H1 (cell line): ENCODE data around the gene FANCM. TPM values are rescaled to one million over a fixed set of nuclear protein-coding genes. Genes with fewer than 3 reads are reported as not detected.

ENCODE experiments used
- CTCF ChIA-PET: fragments of 300-600 bp; sonication (Branson Sonifier 250); formaldehyde crosslinking; loops from one replicate; lab custom pipeline; 2021; ENCODE audit not compliant: partially characterized antibody; lab: Charles Lee
- POLR2A ChIA-PET: fragments of 300-600 bp; sonication (Branson Sonifier 250); formaldehyde crosslinking; loops from one replicate; lab custom pipeline; 2021; ENCODE audit warnings: inconsistent platforms; ENCODE audit not compliant: partially characterized antibody; lab: Charles Lee
- DNase-seq, 2 experiments: peaks; one replicate each; pipeline versions ENCODE4 v3.0.0 to v3.0.0-alpha.2; 2010 to 2022; ENCODE audit warnings: low spot score in 2 of 2, low read depth in 1 of 2, mixed read lengths in 1 of 2
- FAIRE-seq: peaks from 2 replicates; lab custom pipeline; 2011; peaks lifted over from hg19 to GRCh38; lab: Jason Lieb, UNC
- H2AFZ ChIP-seq: 2 replicates; pipeline ENCODE4 v1.8.1; 2012; ENCODE audit warnings: low read length, inconsistent platforms
- H2AK5ac ChIP-seq: 2 replicates; pipeline ENCODE4 v1.6.1; 2013; ENCODE audit warnings: low read depth, low read length
- H2BK120ac ChIP-seq: replicated peaks from 2 replicates; pipeline ENCODE3; 2013; ENCODE audit warnings: low read depth, low read length, inconsistent platforms
- H2BK12ac ChIP-seq: 2 replicates; pipeline ENCODE4 v1.6.1; 2013; ENCODE audit warnings: low read depth, low read length
- H2BK15ac ChIP-seq: 2 replicates; pipeline ENCODE4 v1.6.1; 2013; ENCODE audit warnings: low read length
- H2BK20ac ChIP-seq: 2 replicates; pipeline ENCODE4 v1.6.1; 2013; ENCODE audit warnings: low read length
- H2BK5ac ChIP-seq: 2 replicates; pipeline ENCODE4 v1.6.1; 2013; ENCODE audit warnings: low read depth, low read length
- H3K14ac ChIP-seq: 2 replicates; pipeline ENCODE4 v1.6.1; 2013; ENCODE audit warnings: inconsistent platforms; ENCODE audit not compliant: insufficient read length
- H3K18ac ChIP-seq: 2 replicates; pipeline ENCODE4 v1.6.1; 2013; ENCODE audit warnings: low read length; ENCODE audit errors: extremely low read depth
- H3K23ac ChIP-seq: 2 replicates; pipeline ENCODE4 v1.6.1; 2013; ENCODE audit warnings: inconsistent platforms; ENCODE audit not compliant: insufficient read length
- H3K23me2 ChIP-seq: 2 replicates; pipeline ENCODE4 v1.6.1; 2013; ENCODE audit warnings: low read depth, low read length
- H3K27ac ChIP-seq: 2 replicates; pipeline ENCODE4 v1.6.1; 2011; ENCODE audit warnings: low read depth, low read length, inconsistent platforms
- H3K27me3 ChIP-seq, 4 experiments: replicated peaks in 1 of 4; 1 replicate in 1 of 4; 2 replicates in 3 of 4; pipeline versions ENCODE4 v1.6.1 to v1.8.1; 2011 to 2013; ENCODE audit warnings: low read length in 3 of 4, mild to moderate bottlenecking in 3 of 4, inconsistent platforms in 2 of 4, mixed read lengths in 2 of 4, moderate library complexity in 1 of 4; ENCODE audit not compliant: control insufficient read depth in 3 of 4, insufficient read depth in 3 of 4; ENCODE audit errors: extremely low read depth in 1 of 4
- H3K36me3 ChIP-seq, 4 experiments: 2 replicates each; pipeline versions ENCODE4 v1.6.1 to v1.8.1; 2011 to 2013; ENCODE audit warnings: mild to moderate bottlenecking in 4 of 4, low read length in 3 of 4, moderate library complexity in 2 of 4, control low read depth in 1 of 4, inconsistent platforms in 1 of 4; ENCODE audit not compliant: insufficient read depth in 4 of 4, control insufficient read depth in 2 of 4
- H3K4ac ChIP-seq: replicated peaks from 2 replicates; pipeline ENCODE3; 2013; ENCODE audit warnings: low read length, low read depth, mixed read lengths, inconsistent platforms; ENCODE audit not compliant: insufficient read length
- H3K4me1 ChIP-seq, 4 experiments: replicated peaks in 1 of 4; 1 replicate in 1 of 4; 2 replicates in 3 of 4; pipeline versions ENCODE4 v1.6.1 to v1.8.1; 2011 to 2013; ENCODE audit warnings: low read length in 3 of 4, inconsistent platforms in 2 of 4, mixed read lengths in 1 of 4; ENCODE audit not compliant: insufficient read depth in 4 of 4, control insufficient read depth in 3 of 4
- H3K4me2 ChIP-seq, 2 experiments: 2 replicates each; pipeline versions ENCODE4 v1.6.1 to v1.8.1; 2011 to 2013; ENCODE audit warnings: low read depth in 2 of 2, low read length in 2 of 2, control low read depth in 1 of 2, inconsistent platforms in 1 of 2, mild to moderate bottlenecking in 1 of 2; ENCODE audit not compliant: insufficient read depth in 1 of 2
- H3K4me3 ChIP-seq, 4 experiments: fragments of 200-600, 300-600 bp in 1 of 4; sonication (generic), shearing (Covaris generic), sonication (Bioruptor Twin) in 1 of 4; 2 replicates each; pipeline versions ENCODE4 v1.5.1 to v1.8.1; 2011 to 2016; ENCODE audit warnings: low read length in 4 of 4, low read depth in 3 of 4, control low read depth in 2 of 4, inconsistent platforms in 2 of 4, mild to moderate bottlenecking in 2 of 4, mixed read lengths in 1 of 4, moderate library complexity in 1 of 4; ENCODE audit not compliant: insufficient read depth in 2 of 4; ENCODE audit errors: extremely low read depth in 1 of 4
- H3K56ac ChIP-seq: replicated peaks from 2 replicates; pipeline ENCODE3; 2013; ENCODE audit warnings: low read depth, mild to moderate bottlenecking, mixed read lengths, low read length, inconsistent platforms; ENCODE audit not compliant: insufficient read length
- H3K79me1 ChIP-seq: 2 replicates; pipeline ENCODE4 v1.6.1; 2013; ENCODE audit warnings: low read depth, low read length, control low read depth
- H3K79me2 ChIP-seq, 2 experiments: 2 replicates each; pipeline versions ENCODE4 v1.6.1 to v1.8.1; 2012 to 2013; ENCODE audit warnings: low read length in 2 of 2, mild to moderate bottlenecking in 2 of 2, inconsistent platforms in 1 of 2; ENCODE audit not compliant: insufficient read depth in 2 of 2, control insufficient read depth in 1 of 2
- H3K9ac ChIP-seq, 4 experiments: replicated peaks in 1 of 4; 1 replicate in 1 of 4; 2 replicates in 3 of 4; pipeline versions ENCODE4 v1.6.1 to v1.8.1; 2011 to 2013; ENCODE audit warnings: low read depth in 3 of 4, low read length in 3 of 4, control low read depth in 2 of 4, mild to moderate bottlenecking in 2 of 4, moderate library complexity in 2 of 4, inconsistent platforms in 1 of 4; ENCODE audit errors: extremely low read depth in 1 of 4
- H3K9me3 ChIP-seq, 2 experiments: 2 replicates each; pipeline versions ENCODE4 v1.6.1 to v1.8.1; 2012 to 2013; ENCODE audit warnings: mild to moderate bottlenecking in 2 of 2, moderate library complexity in 2 of 2, control low read depth in 1 of 2, inconsistent platforms in 1 of 2, low read depth in 1 of 2, low read length in 1 of 2, mixed read lengths in 1 of 2; ENCODE audit not compliant: insufficient read depth in 2 of 2
- H4K20me1 ChIP-seq, 2 experiments: replicated peaks in 1 of 2; 2 replicates each; pipeline versions ENCODE3 to v1.8.1; 2011 to 2013; ENCODE audit warnings: inconsistent platforms in 2 of 2, low read length in 2 of 2, mild to moderate bottlenecking in 1 of 2; ENCODE audit not compliant: insufficient read depth in 2 of 2, control insufficient read depth in 1 of 2
- H4K5ac ChIP-seq: 2 replicates; pipeline ENCODE4 v1.6.1; 2013; ENCODE audit warnings: low read length, low read depth, mixed read lengths, inconsistent platforms; ENCODE audit not compliant: insufficient read length
- H4K8ac ChIP-seq: 2 replicates; pipeline ENCODE4 v1.8.0; 2013; ENCODE audit warnings: mild to moderate bottlenecking, moderate library complexity, low read length, inconsistent platforms; ENCODE audit not compliant: insufficient read depth; ENCODE audit errors: extremely low read depth
- H4K91ac ChIP-seq: replicated peaks from 2 replicates; pipeline ENCODE3; 2013; ENCODE audit warnings: low read length, mixed read lengths, inconsistent platforms; ENCODE audit not compliant: insufficient read length
- CEBPB ChIP-seq: IDR thresholded peaks from 2 replicates; pipeline ENCODE4 v1.6.1; 2012; ENCODE audit warnings: low read depth, low read length
- RBBP5 ChIP-seq: IDR thresholded peaks from 2 replicates; pipeline ENCODE4 v1.7.1; 2012; ENCODE audit warnings: low read depth, mild to moderate bottlenecking, inconsistent platforms, low read length, moderate library complexity, borderline replicate concordance
- TAF1 ChIP-seq: IDR thresholded peaks from 2 replicates; pipeline ENCODE4 v1.6.1; 2011; ENCODE audit warnings: mild to moderate bottlenecking, low read depth, low read length
- TBP ChIP-seq: IDR thresholded peaks from 2 replicates; pipeline ENCODE4 v1.6.1; 2011; ENCODE audit warnings: low read depth, low read length, improper control_type of control experiment
- WGBS, 2 experiments: shearing (Covaris generic) in 1 of 2; methylation state at CpG; one replicate each; pipeline versions ENCODE4 v1.1.6 to v1.1.7; 2013 to 2015; ENCODE audit warnings: low lambda C conversion rate in 2 of 2, mixed read lengths in 2 of 2, inconsistent platforms in 1 of 2, low coverage in 1 of 2, missing lambda C conversion rate in 1 of 2; ENCODE audit not compliant: insufficient replicate concordance in 2 of 2, insufficient coverage in 1 of 2, insufficient read length in 1 of 2; ENCODE audit errors: extremely low coverage in 1 of 2, missing lambda C conversion rate in 1 of 2; 5-methylcytosine and 5-hydroxymethylcytosine counted together
- polyA plus RNA-seq, 7 experiments: library from polyadenylated mRNA; depleted of rRNA in 3 of 7; stranded (reverse) in 5 of 7; unstranded in 2 of 7; fragments of >200 nt in 5 of 7; fragments of 200-250 nt in 2 of 7; gene quantifications; 1 replicate in 5 of 7; 2 replicates in 1 of 7; 4 replicates in 1 of 7; pipeline versions ENCODE4 v1.2.1 to v1.2.3, GENCODE V29; 2011 to 2013; ENCODE audit warnings: missing spikeins in 2 of 7, mixed read lengths in 2 of 7
- total RNA-seq: library from RNA; stranded (reverse); fragmentation: NEBNext Ultra II Directional; extraction: Animal tissue kit (Norgen Biotek cat#: 25700); gene quantifications from 2 replicates; pipeline ENCODE4 v1.2.1, GENCODE V29; 2021

Gene FANCM
- total and polyA plus RNA-seq, 2 of the 8 experiments (the other 6 are each of a cell fraction or from before 2014, with no cell fraction given): 3.2 to 10.5 TPM

- no peak overlapping the region for H4K5ac ChIP-seq
- H2BK5ac ChIP-seq: no peak overlapping the region
- H3K4ac ChIP-seq: no peak overlapping the region
- H3K23me2 ChIP-seq: no peaks in the 10 kb centered on the region
- no peak overlapping the region for H4K91ac ChIP-seq
- WGBS, 2 experiments: 100% methylated on average over 1 of the region's 1 CpG; no CpG with 5 or more reads in 1 of the 2 experiments
- no peak overlapping the region for H2AK5ac ChIP-seq
- no peak overlapping the region for H3K27ac ChIP-seq
- TF ChIP-seq RBBP5 (no peak), CEBPB (no peak), TBP (no peak), TAF1 (no peak)
- ChIA-PET CTCF (interaction anchor here (0.8 to 1.4 kb wide), 3 partner anchors 9 to 42 kb away, joined by 3 to 4 read pairs (median 4); partner anchors contain the start of gene MIS18BP1), POLR2A (interaction anchor here (0.9 to 2.2 kb wide), 5 partner anchors 9 to 19 kb away, joined by 3 to 5 read pairs (median 3); no protein-coding TSS in a partner anchor)
- FAIRE-seq (no peak), DNase-seq (no peak)
- no peak overlapping the region for H4K8ac ChIP-seq
- H3K9me3 ChIP-seq: no peaks in the 10 kb centered on the region
- H3K14ac ChIP-seq: no peak overlapping the region
- H2BK120ac ChIP-seq: no peak overlapping the region
- no peak overlapping the region for H3K56ac ChIP-seq
- no peak overlapping the region for H3K18ac ChIP-seq
- no peak overlapping the region for H2BK12ac ChIP-seq
- peaks cover 2 to 60% (median 34%) of the 10 kb centered on the region in 4 experiments; a peak in 6 of 8 replicates for H3K36me3 ChIP-seq
- H4K20me1 ChIP-seq: no peaks in the 10 kb centered on the region
- H3K4me2 ChIP-seq: no peak overlapping the region
- H3K9ac ChIP-seq: no peak overlapping the region
- H3K23ac ChIP-seq: no peak overlapping the region
- H2AFZ ChIP-seq: no peak overlapping the region
- no peak overlapping the region for H3K4me3 ChIP-seq
- H2BK15ac ChIP-seq: no peak overlapping the region
- no peaks in the 10 kb centered on the region for H3K79me1 ChIP-seq
- no peak overlapping the region for H2BK20ac ChIP-seq
- H3K4me1 ChIP-seq: peaks cover 0 to 7% (median 2%) of the 10 kb centered on the region in 4 experiments; a peak in 4 of 7 replicates
- H3K79me2 ChIP-seq: no peaks in the 10 kb centered on the region
- no peaks in the 10 kb centered on the region for H3K27me3 ChIP-seq
These were observed 75.6 kb downstream of the FANCM start for GRCh38 chr14:45211295-45211694.
